MCF 10A (cell line): ENCODE results near the gene ACP6. TPM values are rescaled to one million over a fixed set of nuclear protein-coding genes. Genes with fewer than 3 reads are reported as not detected.

Source experiments
- BruUV-seq: library from RNA; stranded (reverse); fragments of 400-500 nt; replicated peaks from 2 replicates; lab custom pipeline; 2021; lab: Mats Ljungman, UMichigan
- CTCF ChIA-PET: fragments of 300-600 bp; sonication (Branson Sonifier 250); formaldehyde crosslinking; extraction: SDS; loops from one replicate; lab custom pipeline; 2021; ENCODE audit warnings: antibody characterized with exemption, inconsistent platforms; lab: Yijun Ruan, JAX
- POLR2A ChIA-PET: fragments of 300-600, 350-650 bp; sonication (Branson Sonifier 250); formaldehyde crosslinking; extraction: SDS; loops from one replicate; lab custom pipeline; 2020; ENCODE audit warnings: antibody characterized with exemption, inconsistent platforms; lab: Yijun Ruan, JAX
- DNase-seq: peaks from one replicate; pipeline ENCODE4 v3.0.0-alpha.2; 2018; ENCODE audit not compliant: unreplicated experiment
- H3K27ac Mint-ChIP-seq: one replicate; pipeline ENCODE4 v1.8.0; 2022; ENCODE audit warnings: mild to moderate bottlenecking, low read depth, mixed read lengths; ENCODE audit not compliant: unreplicated experiment
- H3K27me3 Mint-ChIP-seq: one replicate; pipeline ENCODE4 v1.8.0; 2022; ENCODE audit warnings: mixed read lengths; ENCODE audit not compliant: insufficient read depth, unreplicated experiment
- H3K36me3 Mint-ChIP-seq: one replicate; pipeline ENCODE4 v1.8.0; 2022; ENCODE audit warnings: mild to moderate bottlenecking, moderate library complexity, mixed read lengths; ENCODE audit not compliant: insufficient read depth, unreplicated experiment
- H3K4me1 Mint-ChIP-seq: one replicate; pipeline ENCODE4 v1.8.0; 2022; ENCODE audit warnings: mixed read lengths; ENCODE audit not compliant: insufficient read depth, unreplicated experiment
- H3K4me3 Mint-ChIP-seq: one replicate; pipeline ENCODE4 v1.8.0; 2022; ENCODE audit warnings: mild to moderate bottlenecking, moderate library complexity, mixed read lengths; ENCODE audit not compliant: unreplicated experiment
- H3K9me3 Mint-ChIP-seq: one replicate; pipeline ENCODE4 v1.8.0; 2022; ENCODE audit warnings: mixed read lengths; ENCODE audit not compliant: unreplicated experiment
- CTCF ChIP-seq: fragments of 200-600 bp; IDR thresholded peaks from one replicate; pipeline ENCODE4 v1.8.0; 2022; ENCODE audit warnings: antibody characterized with exemption, mild to moderate bottlenecking; ENCODE audit not compliant: unreplicated experiment
- intact Hi-C: fragments of 100-400 bp; cut with micrococcal nuclease; formaldehyde crosslinking; loops from 2 replicates; pipeline ENCODE4 v1.14.1; 2022
- total RNA-seq: library from RNA; stranded (reverse); gene quantifications from 2 replicates; pipeline ENCODE4 v1.2.3, GENCODE V29; 2022

Gene ACP6
- total RNA-seq, 1 experiment from 2014 or later, result 40.5 TPM

- intact Hi-C loops, result no loop called here
- H3K27ac Mint-ChIP-seq, result no peak overlapping the region
- no TSS peak for BruUV-seq
- H3K4me3 Mint-ChIP-seq, result no peak overlapping the region
- no peaks in the 10 kb centered on the region for H3K4me1 Mint-ChIP-seq
- no peaks in the 10 kb centered on the region for H3K9me3 Mint-ChIP-seq
- ChIA-PET CTCF (no interaction called here), POLR2A (no interaction called here)
- no peak for TF ChIP-seq CTCF
- H3K36me3 Mint-ChIP-seq, result peaks cover 5% of the 10 kb centered on the region
- H3K27me3 Mint-ChIP-seq, result no peaks in the 10 kb centered on the region
- DNase-seq, result no peak
These were observed 61.0 kb downstream of the ACP6 start for GRCh38 chr1:147609358-147609757.

- Mint-ChIP-seq H3K36me3 (peaks cover 5% of the 10 kb centered on the region), H3K4me1 (no peaks in the 10 kb centered on the region), H3K27ac (no peak overlapping the region), H3K27me3 (no peaks in the 10 kb centered on the region), H3K9me3 (no peaks in the 10 kb centered on the region), H3K4me3 (no peak overlapping the region)
- POLR2A ChIA-PET, result no interaction called here
- BruUV-seq, result no TSS peak
- no peak for DNase-seq
- CTCF ChIA-PET, result interaction anchor here (0.9 to 1.1 kb wide), 3 partner anchors 18 to 35 kb away, joined by 3 read pairs; no protein-coding TSS in a partner anchor
- intact Hi-C loops, result no loop called here
- no peak for TF ChIP-seq CTCF
These were observed 61.7 kb downstream of the ACP6 start for GRCh38 chr1:147608596-147608995.

DNA sequence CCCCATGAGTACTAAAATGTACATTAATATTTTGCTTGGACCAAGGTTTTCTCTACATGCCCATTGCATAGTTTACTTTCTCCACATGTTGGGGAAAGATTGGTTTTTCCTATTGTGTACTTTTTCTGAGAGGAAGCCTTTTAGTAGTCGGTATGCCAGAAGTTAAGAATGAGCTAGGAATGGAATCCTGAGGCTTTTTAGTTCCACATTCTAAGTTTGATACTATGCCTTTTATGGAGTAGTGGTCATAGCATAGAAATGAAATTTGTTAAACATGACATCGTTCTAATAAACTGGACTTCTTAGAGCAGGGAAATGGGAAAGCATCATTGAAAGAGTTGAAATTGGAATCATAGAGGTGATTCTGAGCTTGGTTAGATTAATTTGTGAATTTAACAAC is 64.7 kb downstream of the ACP6 start:
- intact Hi-C loops, result no loop called here
- no peak for DNase-seq
- no peak overlapping the region for H3K4me3 Mint-ChIP-seq
- H3K4me1 Mint-ChIP-seq, result peaks cover 10% of the 10 kb centered on the region
- H3K27ac Mint-ChIP-seq, result no peak overlapping the region
- POLR2A ChIA-PET, result interaction anchor here (0.7 to 1.7 kb wide), 3 partner anchors 55 to 65 kb away, joined by 3 to 7 read pairs (median 4); partner anchors contain the start of genes ACP6 and BCL9
- TF ChIP-seq CTCF, result no peak
- no peaks in the 10 kb centered on the region for H3K9me3 Mint-ChIP-seq
- no peaks in the 10 kb centered on the region for H3K27me3 Mint-ChIP-seq
- CTCF ChIA-PET, result interaction anchor here (0.9 to 1.8 kb wide), 2 partner anchors 22 to 67 kb away, joined by 3 to 11 read pairs; no protein-coding TSS in a partner anchor
- no TSS peak for BruUV-seq
- H3K36me3 Mint-ChIP-seq, result peaks cover 11% of the 10 kb centered on the region

DNA sequence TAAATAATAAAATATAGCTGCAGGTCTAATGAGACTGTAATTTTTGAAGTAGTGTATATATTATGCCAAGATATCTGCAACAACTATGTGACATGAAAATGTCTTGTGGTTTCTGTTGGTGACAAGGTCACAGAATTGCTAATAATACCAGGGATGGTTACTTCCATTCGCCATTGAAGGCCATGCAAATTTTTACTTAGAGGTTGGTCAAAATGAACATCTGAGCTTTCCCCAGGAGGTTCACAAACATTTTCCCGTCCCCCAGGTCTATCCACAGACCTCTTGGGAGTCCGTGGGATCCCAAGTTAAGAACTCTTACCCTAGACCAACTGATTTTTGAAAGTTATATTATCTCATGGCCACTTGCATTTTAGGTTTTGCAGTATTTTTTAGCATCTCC is 66.3 kb downstream of the ACP6 start:
- no peaks in the 10 kb centered on the region for H3K9me3 Mint-ChIP-seq
- no TSS peak for BruUV-seq
- no peaks in the 10 kb centered on the region for H3K27me3 Mint-ChIP-seq
- peaks cover 14% of the 10 kb centered on the region for H3K4me1 Mint-ChIP-seq
- intact Hi-C loops, result no loop called here
- H3K36me3 Mint-ChIP-seq, result peaks cover 11% of the 10 kb centered on the region
- CTCF ChIA-PET, result no interaction called here
- no peak overlapping the region for H3K4me3 Mint-ChIP-seq
- no peak for TF ChIP-seq CTCF
- DNase-seq, result no peak
- POLR2A ChIA-PET, result no interaction called here
- no peak overlapping the region for H3K27ac Mint-ChIP-seq
